Psoas muscle (tissue), 8 donors: ENCODE results near the gene SPART. TPM values are rescaled to one million over a fixed set of nuclear protein-coding genes. Genes with fewer than 3 reads are reported as not detected.

Experiments used
- ATAC-seq, 4 donors: fragments of 200-7000 bp; cut with Tn5 transposase; one replicate each; pipeline ENCODE4 v1.9.1; 2020; ENCODE audit warnings: moderate library complexity in 3 of 4, mild to moderate bottlenecking in 2 of 4
- DNase-seq, 2 donors: peaks; one replicate each; pipeline ENCODE4 v3.0.0-alpha.2; 2020
- H3K27ac ChIP-seq: fragments of 200-600 bp; one replicate; pipeline ENCODE4 v1.8.0; 2022
- H3K27me3 ChIP-seq, 3 donors: fragments of 200-600 bp in 1 of 3; one replicate each; pipeline versions ENCODE4 v1.6.1 to v1.8.0; 2013 to 2022; ENCODE audit warnings: low read length in 2 of 3, mild to moderate bottlenecking in 2 of 3, moderate library complexity in 1 of 3; ENCODE audit not compliant: insufficient read depth in 3 of 3
- H3K36me3 ChIP-seq, 2 donors: fragments of 200-600 bp in 1 of 2; one replicate each; pipeline versions ENCODE4 v1.6.1 to v1.8.0; 2013 to 2022; ENCODE audit warnings: low read depth in 1 of 2, mild to moderate bottlenecking in 1 of 2, moderate library complexity in 1 of 2; ENCODE audit not compliant: insufficient read depth in 1 of 2
- H3K4me1 ChIP-seq: fragments of 200-600 bp; one replicate; pipeline ENCODE4 v1.8.0; 2022
- H3K4me3 ChIP-seq: fragments of 200-600 bp; one replicate; pipeline ENCODE4 v1.8.0; 2022; ENCODE audit warnings: mild to moderate bottlenecking
- H3K9me3 ChIP-seq: fragments of 200-600 bp; one replicate; pipeline ENCODE4 v1.8.0; 2022
- CTCF ChIP-seq: fragments of 200-600 bp; IDR thresholded peaks from one replicate; pipeline ENCODE4 v1.8.0; 2022; ENCODE audit warnings: antibody characterized with exemption
- WGBS, 3 donors: extraction: QIAGEN DNeasy Blood & Tissue Kit; methylation state at CpG; one replicate each; pipeline versions ENCODE4 v1.1.6 to v1.1.7; 2013; 5-methylcytosine and 5-hydroxymethylcytosine counted together
- intact Hi-C, 2 donors: fragments of 100-400 bp; cut with DNase I; formaldehyde crosslinking; loops; one replicate each; pipeline versions ENCODE4 v1.11.0 to v1.14.2; 2022
- long read RNA-seq, 2 donors: library from polyadenylated mRNA; unstranded; transcript quantifications; one replicate each; pipeline ENCODE4 v2.0.0, GENCODE V29; 2021
- polyA plus RNA-seq, 3 donors: library from polyadenylated mRNA; stranded (reverse); fragments of 200-250 nt; gene quantifications; one replicate each; pipeline ENCODE4 v1.2.3, GENCODE V29; 2013
- total RNA-seq, 4 donors: library from RNA; stranded (reverse); fragmentation: NEBNext Ultra II Directional in 2 of 4; extraction: Animal tissue kit (Norgen Biotek cat#: 25700) in 2 of 4; gene quantifications; one replicate each; pipeline versions ENCODE4 v1.2.1 to v1.2.4, GENCODE V29; 2021 to 2023
- donor health status: healthy with polysubstance abuse.
- donor health status: DM: no; HTN: no; CAD: no; lungs with moderate emphysema.
- donor health status: Bipolar disorder and iron deficiency.
- donor health status: healthy.
- donor health status: DM: yes; HTN: yes; CAD: no.
- donor health status: DM: no; HTN: no; CAD: no.
- donor health status: DM: no; HTN: no; CAD: no.
- donor health status: DM: yes; HTN: yes; CAD: no.

Gene SPART
- total RNA-seq: 10 to 100 TPM; 41.0 to 51.3 (median 45.4) TPM
- 100 to 1,000 TPM in 1 of 3 donors, 10 to 100 TPM in 2; 29.2 to 103 (median 35.3) TPM for polyA plus RNA-seq
- long read RNA-seq, donor 1, full-length matches to known transcripts: 63 of 78 reads
- long read RNA-seq, donor 1, partial matches to known transcripts: 4 of 78 reads
- long read RNA-seq, donor 1, other reads (novel, unspliced or antisense): 11 of 78 reads
- long read RNA-seq, donor 2, full-length matches to known transcripts: 101 of 154 reads
- long read RNA-seq, donor 2, partial matches to known transcripts: 6 of 154 reads
- long read RNA-seq, donor 2, other reads (novel, unspliced or antisense): 47 of 154 reads

DNA sequence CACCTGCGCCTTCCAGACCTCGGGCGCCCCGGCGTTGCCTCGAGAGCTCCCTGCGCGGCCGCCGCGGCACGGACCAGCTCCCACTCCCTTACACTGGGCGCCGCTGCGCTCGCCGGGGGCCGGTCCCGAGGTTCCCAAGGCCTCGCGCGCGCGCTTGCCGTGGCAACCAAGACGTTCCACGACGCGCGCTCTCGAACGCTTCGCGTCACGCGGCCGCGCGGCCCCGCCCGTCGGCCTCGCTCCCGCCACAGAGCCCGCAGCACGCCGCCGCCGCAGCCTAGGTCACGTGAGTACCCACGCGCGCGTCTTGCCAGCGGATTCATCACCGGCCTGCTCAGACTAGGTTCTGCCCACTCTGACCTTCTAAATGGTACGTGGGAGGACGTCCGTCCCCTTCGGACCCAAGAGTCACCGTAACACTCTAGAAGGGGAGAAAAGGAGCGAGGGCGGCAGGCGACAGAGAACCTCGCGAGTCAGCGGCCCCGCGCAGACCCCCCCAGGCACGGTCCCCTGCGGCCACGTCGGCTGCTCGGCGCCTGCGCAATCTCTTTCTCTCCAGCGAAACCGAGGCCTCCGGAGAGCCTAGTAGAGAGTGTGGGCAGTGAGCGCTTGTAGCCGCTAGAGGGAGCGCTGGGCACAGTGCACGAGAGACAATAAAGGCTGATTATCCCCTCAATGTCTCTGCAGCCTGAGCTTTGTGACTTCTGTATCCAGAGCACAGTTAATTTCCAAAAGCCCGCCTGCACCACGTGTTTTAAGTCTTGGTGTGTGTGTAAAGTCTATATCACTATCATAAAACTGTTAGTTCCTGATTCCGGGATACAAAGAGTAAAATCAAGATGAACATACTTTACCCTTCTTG lies at the start of gene SPART:
Gene SPART, minus strand, starts transcription at position 173 of the 862 bp plus-strand sequence. CDS start 10,564 bp downstream, outside the sequence.
- peak; percentile 96 for TF ChIP-seq CTCF
- peak; percentile 91 to 95 (median 92) for ATAC-seq
- WGBS, 3 donors: 0 to 1% (median 0%) methylated on average over 72 to 86 of the region's 86 CpGs
- intact Hi-C loops: loop anchor here (2.0 to 5.0 kb wide), 2 partner anchors 390 to 391 kb away; no protein-coding TSS in a partner anchor
- H3K27me3 ChIP-seq: no peaks in the 10 kb centered on the region
- no peaks in the 10 kb centered on the region for H3K9me3 ChIP-seq
- peaks cover 15% of the 10 kb centered on the region for H3K4me1 ChIP-seq
- no peaks in the 10 kb centered on the region for H3K36me3 ChIP-seq
- peak; percentile 93 to 96 for DNase-seq
- peak within 1 kb of the TSS; percentile 80 for H3K4me3 ChIP-seq
- H3K27ac ChIP-seq: peak within 1 kb of the TSS; percentile 95

DNA sequence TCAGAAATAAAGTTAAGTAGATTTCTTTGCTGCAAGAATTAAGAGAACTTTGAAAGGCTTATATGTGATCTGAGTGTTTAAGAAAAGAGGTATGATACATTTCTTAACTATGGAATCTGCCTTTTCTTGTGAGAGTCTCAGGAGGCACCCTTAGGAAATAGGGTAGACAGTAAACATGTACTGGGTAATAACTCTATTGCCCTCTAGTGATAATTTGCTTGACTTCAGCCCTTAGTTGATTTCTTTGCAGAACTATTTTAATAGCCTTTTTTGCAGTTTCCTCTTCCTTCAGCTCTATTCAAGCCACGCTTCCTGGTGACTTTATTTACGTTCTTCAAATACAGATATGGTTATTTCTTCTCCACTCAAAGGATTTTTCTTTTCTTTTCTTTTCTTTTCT lies 49.1 kb upstream of the SPART start:
- no peak for DNase-seq
- 25 to 48% (median 37%) methylated on average over 2 of the region's 2 CpGs for WGBS, 3 donors
- no peaks in the 10 kb centered on the region for H3K36me3 ChIP-seq
- H3K4me3 ChIP-seq: no peak overlapping the region
- peak in 1 of 4 donors; percentile 58 for ATAC-seq
- intact Hi-C loops: no loop called here
- no peaks in the 10 kb centered on the region for H3K9me3 ChIP-seq
- H3K27me3 ChIP-seq: no peaks in the 10 kb centered on the region
- H3K27ac ChIP-seq: no peak overlapping the region
- peak; percentile 22 for TF ChIP-seq CTCF
- H3K4me1 ChIP-seq: no peaks in the 10 kb centered on the region

DNA sequence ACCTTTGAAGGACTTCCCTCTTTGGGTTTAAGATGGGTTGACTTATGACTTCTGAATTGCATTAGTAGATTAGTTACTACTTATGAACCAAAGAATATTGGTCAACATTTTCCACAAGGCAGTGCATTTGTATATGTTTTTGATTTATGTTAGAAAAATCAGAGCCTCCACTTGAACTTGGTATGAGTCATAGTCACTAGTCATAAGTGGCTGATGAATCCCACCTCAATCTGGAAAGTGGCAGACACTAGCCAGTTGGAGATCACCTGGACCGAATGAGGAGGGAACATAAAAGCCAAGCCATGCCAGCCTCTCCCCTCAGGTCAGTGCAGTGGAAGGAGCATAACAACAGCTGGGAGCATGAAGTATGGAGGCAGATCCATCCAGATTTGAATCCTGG lies 39.3 kb upstream of the SPART start:
- Histone ChIP-seq H3K27me3 (no peaks in the 10 kb centered on the region), H3K9me3 (no peaks in the 10 kb centered on the region), H3K4me1 (no peaks in the 10 kb centered on the region), H3K27ac (no peak overlapping the region), H3K4me3 (no peak overlapping the region), H3K36me3 (no peaks in the 10 kb centered on the region)
- ATAC-seq: no peak
- 52 to 71% (median 58%) methylated on average over 1 of the region's 1 CpG for WGBS, 3 donors
- no peak for TF ChIP-seq CTCF
- no peak for DNase-seq
- intact Hi-C loops: no loop called here

DNA sequence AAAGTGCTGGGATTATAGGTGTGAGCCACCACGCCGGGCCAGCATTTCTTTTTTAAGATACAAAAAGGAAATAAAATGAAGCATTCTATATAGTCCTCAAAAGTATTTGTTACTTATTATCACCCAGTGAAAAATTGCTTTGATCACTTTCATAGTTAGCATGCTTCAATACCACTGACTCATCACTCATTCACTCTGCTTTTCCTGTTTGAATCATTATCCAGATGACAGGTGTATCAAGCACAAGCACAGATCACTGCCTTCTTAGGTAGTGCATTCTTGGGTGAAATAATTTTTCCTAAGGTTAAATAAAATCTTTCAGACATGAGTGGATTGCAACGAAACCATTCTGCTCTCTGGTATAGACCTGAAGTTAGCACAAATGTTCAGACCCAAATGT lies 35.8 kb upstream of the SPART start:
- 92 to 96% (median 93%) methylated on average over 3 of the region's 3 CpGs for WGBS, 3 donors
- no peak for ATAC-seq

More for the DNA sequence above, 35.8 kb upstream of the SPART start:
- no peak for TF ChIP-seq CTCF
- Histone ChIP-seq H3K27ac (no peak overlapping the region), H3K27me3 (no peaks in the 10 kb centered on the region), H3K9me3 (no peaks in the 10 kb centered on the region), H3K36me3 (no peaks in the 10 kb centered on the region), H3K4me1 (no peaks in the 10 kb centered on the region), H3K4me3 (no peak overlapping the region)
- intact Hi-C loops: no loop called here
- DNase-seq: no peak
